ENCODE results near the gene HOXC9.
A peak's percentile ranks its signal among the peaks of the same experiment; 100 is the strongest.

The HOXC9 gene

GRCh38 chr12:54034785-54035310 is 34.9 kb downstream of the HOXC9 start:
- H3K9me3 ChIP-seq (ENCODE audit: insufficient read depth, low read length, severe bottlenecking) = no peaks in the 10 kb centered on the region
- no peak overlapping the region for H3K4me3 ChIP-seq (ENCODE audit: low read depth in 1 of 2, low read length in 2 of 2)
- no peaks in the 10 kb centered on the region for H4K20me1 ChIP-seq (ENCODE audit: insufficient read depth, low read length)
- no peak for TF ChIP-seq CTCF (IDR thresholded peaks at IDR 0.05; ENCODE audit: borderline replicate concordance, extremely low read depth, low read length, poor library complexity, severe bottlenecking)
- TF ChIP-seq EZH2 (IDR thresholded peaks at IDR 0.05; ENCODE audit: borderline replicate concordance, low read depth, low read length, severe bottlenecking) = no peak
- no peaks in the 10 kb centered on the region for H3K36me3 ChIP-seq (ENCODE audit: insufficient read depth, low read length)
- H3K79me2 ChIP-seq (ENCODE audit: insufficient read depth, low read length) = no peaks in the 10 kb centered on the region
- peaks cover 29% of the 10 kb centered on the region for H3K27me3 ChIP-seq (ENCODE audit: insufficient read depth, low read length, poor library complexity)
- H3K27ac ChIP-seq (ENCODE audit: low read length) = no peak overlapping the region
- DNase-seq (no peak), ATAC-seq (ENCODE audit: insufficient read depth, low read depth) (no peak)
- H3K9ac ChIP-seq (ENCODE audit: low read depth, low read length) = no peak overlapping the region
- H3K4me1 ChIP-seq (ENCODE audit: insufficient read depth, low read length) = no peaks in the 10 kb centered on the region
- no peak overlapping the region for H3K4me2 ChIP-seq (ENCODE audit: insufficient read depth, low read length)
- H2AFZ ChIP-seq (ENCODE audit: low read depth, low read length) = no peak overlapping the region

GRCh38 chr12:54035568-54036264 is 35.8 kb downstream of the HOXC9 start:
- no peaks in the 10 kb centered on the region for H3K79me2 ChIP-seq (ENCODE audit: insufficient read depth, low read length)
- DNase-seq (no peak), ATAC-seq (ENCODE audit: insufficient read depth, low read depth) (no peak)
- no peak overlapping the region for H3K27ac ChIP-seq (ENCODE audit: low read length)
- peaks cover 36% of the 10 kb centered on the region for H3K27me3 ChIP-seq (ENCODE audit: insufficient read depth, low read length, poor library complexity)
- H3K9ac ChIP-seq (ENCODE audit: low read depth, low read length) = no peak overlapping the region
- no peak overlapping the region for H3K4me3 ChIP-seq (ENCODE audit: low read depth in 1 of 2, low read length in 2 of 2)
- TF ChIP-seq EZH2 (IDR thresholded peaks at IDR 0.05; ENCODE audit: borderline replicate concordance, low read depth, low read length, severe bottlenecking) (no peak), CTCF (IDR thresholded peaks at IDR 0.05; ENCODE audit: borderline replicate concordance, extremely low read depth, low read length, poor library complexity, severe bottlenecking) (no peak)
- no peaks in the 10 kb centered on the region for H4K20me1 ChIP-seq (ENCODE audit: insufficient read depth, low read length)
- H3K4me1 ChIP-seq (ENCODE audit: insufficient read depth, low read length) = no peaks in the 10 kb centered on the region
- H2AFZ ChIP-seq (ENCODE audit: low read depth, low read length) = no peak overlapping the region
- no peaks in the 10 kb centered on the region for H3K9me3 ChIP-seq (ENCODE audit: insufficient read depth, low read length, severe bottlenecking)
- no peaks in the 10 kb centered on the region for H3K36me3 ChIP-seq (ENCODE audit: insufficient read depth, low read length)
- no peak overlapping the region for H3K4me2 ChIP-seq (ENCODE audit: insufficient read depth, low read length)

- Histone ChIP-seq H3K36me3 (ENCODE audit: insufficient read depth, low read length) (no peaks in the 10 kb centered on the region), H3K27me3 (ENCODE audit: insufficient read depth, low read length, poor library complexity) (peaks cover 43% of the 10 kb centered on the region), H3K4me1 (ENCODE audit: insufficient read depth, low read length) (no peaks in the 10 kb centered on the region), H3K9me3 (ENCODE audit: insufficient read depth, low read length, severe bottlenecking) (no peaks in the 10 kb centered on the region), H4K20me1 (ENCODE audit: insufficient read depth, low read length) (no peaks in the 10 kb centered on the region), H3K4me3 (ENCODE audit: low read depth in 1 of 2, low read length in 2 of 2) (no peak overlapping the region), H3K4me2 (ENCODE audit: insufficient read depth, low read length) (no peak overlapping the region), H3K27ac (ENCODE audit: low read length) (no peak overlapping the region), H3K9ac (ENCODE audit: low read depth, low read length) (no peak overlapping the region), H2AFZ (ENCODE audit: low read depth, low read length) (no peak overlapping the region), H3K79me2 (ENCODE audit: insufficient read depth, low read length) (no peaks in the 10 kb centered on the region)
- DNase-seq (peak; percentile 23), ATAC-seq (ENCODE audit: insufficient read depth, low read depth) (0 out of 3 replicates have a peak, but pooled peaks have one; percentile 28)
- TF ChIP-seq CTCF (IDR thresholded peaks at IDR 0.05; ENCODE audit: borderline replicate concordance, extremely low read depth, low read length, poor library complexity, severe bottlenecking) (no peak), EZH2 (IDR thresholded peaks at IDR 0.05; ENCODE audit: borderline replicate concordance, low read depth, low read length, severe bottlenecking) (no peak)
Observed at GRCh38 chr12:54036620-54037359, 36.8 kb downstream of the HOXC9 start.
